OCI-LY3 (cell line): Measurements from ENCODE around the gene ATG14.

Source experiments
- H2AFZ ChIP-seq: fragments of 200-600, 300-600 bp; shearing (Covaris generic); 2 replicates; pipeline ENCODE4 v1.6.0; 2014; ENCODE audit warnings: antibody characterized with exemption, low read depth, low read length
- H3K27ac ChIP-seq: fragments of 200-600, 300-600 bp; sonication (generic); 2 replicates; pipeline ENCODE4 v1.5.1; 2014; ENCODE audit warnings: mild to moderate bottlenecking, low read length, moderate library complexity, mixed read lengths
- H3K27me3 ChIP-seq: fragments of 200-600, 300-600 bp; sonication (generic); 2 replicates; pipeline ENCODE4 v1.6.1; 2014; ENCODE audit warnings: low read depth, low read length, mixed read lengths
- H3K36me3 ChIP-seq: fragments of 200-600, 300-600 bp; sonication (generic); replicated peaks from 2 replicates; pipeline ENCODE3; 2014; ENCODE audit warnings: low read depth, low read length, mixed read lengths
- H3K4me1 ChIP-seq: fragments of 300-600, 200-600 bp; sonication (generic); 2 replicates; pipeline ENCODE4 v1.6.1; 2014; ENCODE audit warnings: low read length, mixed read lengths
- H3K4me2 ChIP-seq: fragments of 200-600, 300-600 bp; sonication (generic); 2 replicates; pipeline ENCODE4 v1.6.1; 2014; ENCODE audit warnings: low read length, mixed read lengths
- H3K4me3 ChIP-seq: fragments of 300-600, 200-600 bp; sonication (generic); 2 replicates; pipeline ENCODE4 v1.5.1; 2014; ENCODE audit warnings: antibody characterized with exemption, mild to moderate bottlenecking, low read length, moderate library complexity
- H3K79me2 ChIP-seq: fragments of 300-600, 200-600 bp; shearing (Covaris generic); 2 replicates; pipeline ENCODE4 v1.6.1; 2014; ENCODE audit warnings: mild to moderate bottlenecking, low read length, mixed read lengths
- H3K9ac ChIP-seq: fragments of 300-600, 200-600 bp; shearing (Covaris generic); 2 replicates; pipeline ENCODE4 v1.6.0; 2014; ENCODE audit warnings: mild to moderate bottlenecking, low read length, moderate library complexity
- H3K9me3 ChIP-seq: fragments of 200-600, 300-600 bp; shearing (Covaris generic); 2 replicates; pipeline ENCODE4 v1.6.1; 2014; ENCODE audit warnings: low read length, mixed read lengths; ENCODE audit not compliant: insufficient read depth
- H4K20me1 ChIP-seq: fragments of 200-600, 300-600 bp; sonication (generic); 2 replicates; pipeline ENCODE4 v1.6.1; 2016; ENCODE audit warnings: low read length, mixed read lengths; ENCODE audit not compliant: insufficient read depth
- CTCF ChIP-seq: fragments of 200-600, 300-600 bp; sonication (generic); IDR thresholded peaks from 2 replicates; pipeline ENCODE4 v1.5.1; 2014; ENCODE audit warnings: antibody characterized with exemption, low read length, low read depth
- EZH2phosphoT487 ChIP-seq: fragments of 200-600 bp; shearing (Covaris generic); IDR thresholded peaks from 2 replicates; pipeline ENCODE4 v1.6.1; 2018; ENCODE audit warnings: antibody characterized with exemption, mixed run types, low read depth

The ATG14 gene

GRCh38 chr14:55356913-55357312 is 54.7 kb downstream of the ATG14 start:
- TF ChIP-seq CTCF (no peak), EZH2phosphoT487 (no peak)
- H3K9me3 ChIP-seq: no peaks in the 10 kb centered on the region
- H3K4me1 ChIP-seq: peaks cover 4% of the 10 kb centered on the region; the same call in 1 of the 2 replicates
- H3K4me3 ChIP-seq: no peak overlapping the region
- H2AFZ ChIP-seq: no peak overlapping the region
- H3K27ac ChIP-seq: no peak overlapping the region
- H3K36me3 ChIP-seq: peaks cover 15% of the 10 kb centered on the region
- H4K20me1 ChIP-seq: no peaks in the 10 kb centered on the region; the same call in 1 of the 2 replicates
- no peaks in the 10 kb centered on the region for H3K79me2 ChIP-seq
- H3K4me2 ChIP-seq: no peak overlapping the region
- H3K27me3 ChIP-seq: no peaks in the 10 kb centered on the region
- no peak overlapping the region for H3K9ac ChIP-seq

GRCh38 chr14:55355922-55356321 is 55.7 kb downstream of the ATG14 start:
- Histone ChIP-seq H2AFZ (no peak overlapping the region), H3K9ac (no peak overlapping the region), H4K20me1 (no peaks in the 10 kb centered on the region), H3K4me2 (no peak overlapping the region), H3K4me3 (no peak overlapping the region), H3K79me2 (no peaks in the 10 kb centered on the region), H3K27me3 (no peaks in the 10 kb centered on the region), H3K36me3 (peaks cover 19% of the 10 kb centered on the region), H3K9me3 (no peaks in the 10 kb centered on the region), H3K27ac (no peak overlapping the region), H3K4me1 (peaks cover 4% of the 10 kb centered on the region; the same call in 1 of the 2 replicates)
- TF ChIP-seq EZH2phosphoT487: no peak

GRCh38 chr14:55354500-55354899 is 57.1 kb downstream of the ATG14 start:
- H4K20me1 ChIP-seq: no peaks in the 10 kb centered on the region
- peaks cover 26% of the 10 kb centered on the region for H3K36me3 ChIP-seq
- no peak for TF ChIP-seq EZH2phosphoT487
- peak; percentile 76 for TF ChIP-seq CTCF
- no peaks in the 10 kb centered on the region for H3K9me3 ChIP-seq
- peaks cover 10% of the 10 kb centered on the region for H3K4me1 ChIP-seq
- no peak overlapping the region for H3K27ac ChIP-seq
- no peak overlapping the region for H3K9ac ChIP-seq
- H3K27me3 ChIP-seq: no peaks in the 10 kb centered on the region
- H3K79me2 ChIP-seq: peaks cover 3% of the 10 kb centered on the region; the same call in 1 of the 2 replicates
- no peak overlapping the region for H3K4me2 ChIP-seq
- H3K4me3 ChIP-seq: no peak overlapping the region
- H2AFZ ChIP-seq: no peak overlapping the region

GRCh38 chr14:55353686-55354467 is 57.8 kb downstream of the ATG14 start:
- TF ChIP-seq EZH2phosphoT487 (no peak), CTCF (no peak)
- H3K27ac ChIP-seq: no peak overlapping the region
- peaks cover 3% of the 10 kb centered on the region; the same call in 1 of the 2 replicates for H3K79me2 ChIP-seq
- H2AFZ ChIP-seq: no peak overlapping the region
- no peak overlapping the region for H3K4me2 ChIP-seq
- no peaks in the 10 kb centered on the region for H3K27me3 ChIP-seq
- H3K9ac ChIP-seq: no peak overlapping the region
- H3K4me3 ChIP-seq: no peak overlapping the region
- H4K20me1 ChIP-seq: 0 out of 2 replicates have a peak, but pooled peaks cover 3% of the 10 kb centered on the region
- H3K4me1 ChIP-seq: peaks cover 16% of the 10 kb centered on the region
- no peaks in the 10 kb centered on the region for H3K9me3 ChIP-seq
- H3K36me3 ChIP-seq: peaks cover 26% of the 10 kb centered on the region
